Hematopoietic multipotent progenitor cell (in vitro differentiated cells): ENCODE data around the gene REM2. TPM values are rescaled to one million over a fixed set of nuclear protein-coding genes. Genes with fewer than 3 reads are reported as not detected.
"Not testable (repeated sequence)": the region's sequence is repeated elsewhere in the genome, so short reads cannot be mapped to it uniquely, and the experiment has no call there.

ENCODE experiments used
- DNase-seq, 3 donors: peaks; one replicate each; pipeline ENCODE4 v3.0.0-alpha.2; 2011 to 2015; ENCODE audit warnings: low read depth in 2 of 3, low spot score in 2 of 3
- total RNA-seq: library from RNA; depleted of rRNA; stranded (reverse); fragments of >200 nt; gene quantifications from one replicate; pipeline ENCODE4 v1.2.3, GENCODE V29; 2012

Gene REM2
- total RNA-seq, 1 donor: under 0.01 TPM

GRCh38 chr14:22847661-22848341 lies 35.2 kb upstream of the REM2 start:
- DNase-seq: no peak

GRCh38 chr14:22848351-22849164 lies 34.5 kb upstream of the REM2 start:
- peak in 2 of 3 donors; percentile 79 to 95 for DNase-seq

- DNase-seq: no peak
These were observed 33.7 kb upstream of the REM2 start for GRCh38 chr14:22849212-22849819.

GRCh38 chr14:22850944-22851764 lies 31.9 kb upstream of the REM2 start:
- DNase-seq: peak in 2 of 3 donors; percentile 52 to 61

- not testable (repeated sequence) for DNase-seq
These were observed 30.8 kb upstream of the REM2 start for GRCh38 chr14:22852178-22852577.

GRCh38 chr14:22852599-22852939 lies 30.5 kb upstream of the REM2 start:
- DNase-seq: no peak

GRCh38 chr14:22852940-22853767 lies 29.9 kb upstream of the REM2 start:
- peak; percentile 77 to 91 (median 78) for DNase-seq

- not testable (repeated sequence) for DNase-seq
These were observed 28.7 kb upstream of the REM2 start for GRCh38 chr14:22854296-22854695.

GRCh38 chr14:22854963-22855724 lies 27.9 kb upstream of the REM2 start:
- DNase-seq: no peak

- no peak for DNase-seq
These were observed 26.6 kb upstream of the REM2 start for GRCh38 chr14:22856428-22856827.

GRCh38 chr14:22860377-22860776 lies 22.6 kb upstream of the REM2 start:
- DNase-seq: not testable (repeated sequence)

GRCh38 chr14:22861651-22862050 lies 21.4 kb upstream of the REM2 start:
- DNase-seq: no peak

GRCh38 chr14:22864979-22865378 lies 18.0 kb upstream of the REM2 start:
- no peak for DNase-seq

GRCh38 chr14:22865424-22866405 lies 17.3 kb upstream of the REM2 start:
- no peak for DNase-seq

GRCh38 chr14:22866874-22867273 lies 16.1 kb upstream of the REM2 start:
- DNase-seq: no peak

- DNase-seq: peak in 1 of 3 donors; percentile 15
These were observed 12.2 kb upstream of the REM2 start for GRCh38 chr14:22870811-22871223.

GRCh38 chr14:22871224-22872032 lies 11.6 kb upstream of the REM2 start, which contains the start of gene LRP10:
LRP10 (plus strand) TSS chr14:22871740; CDS start chr14:22872304, 564 bp downstream.
- DNase-seq: peak; percentile 54 to 77 (median 73)
